ENCODE measurements around the gene CYSTM1.

GRCh38 chr5:140165101-140165922 is 9.7 kb upstream of the CYSTM1 start:
- no peak for TF ChIP-seq CTCF (IDR thresholded peaks at IDR 0.05; ENCODE audit: borderline replicate concordance, extremely low read depth, low read length, poor library complexity, severe bottlenecking)
- TF ChIP-seq EZH2 (IDR thresholded peaks at IDR 0.05; ENCODE audit: borderline replicate concordance, low read depth, low read length, severe bottlenecking): no peak
